Activated CD8-positive, alpha-beta memory T cell treated with anti-CD3 and anti-CD28 coated beads, Interleukin-2, amount 10 ng/mL, durations not matched to agents 7 days and 5 days (primary cell): ENCODE data around the gene DNAJC28. TPM values are rescaled to one million over a fixed set of nuclear protein-coding genes. Genes with fewer than 3 reads are reported as not detected.

ENCODE experiments used
- ATAC-seq: fragments of 150-1000 bp; cut with Tn5 transposase; one replicate; pipeline ENCODE4 v1.10.0; 2021; ENCODE audit warnings: moderate library complexity
- CTCF ChIA-PET: fragments of 350-600 bp; sonication (Branson Sonifier 250); formaldehyde crosslinking; loops from one replicate; lab custom pipeline; 2021; ENCODE audit warnings: antibody characterized with exemption; lab: Charles Lee
- DNase-seq: peaks from one replicate; pipeline ENCODE4 v3.0.0-alpha.2; 2020
- H3K27ac Mint-ChIP-seq: one replicate; pipeline ENCODE4 v1.8.0; 2021; ENCODE audit warnings: mild to moderate bottlenecking, mixed read lengths
- H3K27me3 Mint-ChIP-seq: one replicate; pipeline ENCODE4 v1.8.0; 2021; ENCODE audit warnings: mixed read lengths
- H3K36me3 Mint-ChIP-seq: one replicate; pipeline ENCODE4 v1.8.0; 2021; ENCODE audit warnings: mild to moderate bottlenecking, mixed read lengths
- H3K4me1 Mint-ChIP-seq: one replicate; pipeline ENCODE4 v1.8.0; 2021; ENCODE audit warnings: mixed read lengths
- H3K4me3 Mint-ChIP-seq: one replicate; pipeline ENCODE4 v1.8.0; 2021; ENCODE audit warnings: mild to moderate bottlenecking, moderate library complexity, mixed read lengths
- H3K9me3 Mint-ChIP-seq: one replicate; pipeline ENCODE4 v1.8.0; 2022; ENCODE audit warnings: low read depth, mixed read lengths
- total RNA-seq, 2 experiments: library from RNA; stranded (reverse); gene quantifications; one replicate each; pipeline ENCODE4 v1.2.3, GENCODE V29; 2021

DNAJC28 gene
- under 1 TPM; 0.53 to 0.75 TPM for total RNA-seq

- ATAC-seq (peak; percentile 99), DNase-seq (peak; percentile 96)
- Mint-ChIP-seq H3K4me3 (peak within 1 kb of the TSS; percentile 82), H3K9me3 (no peaks in the 10 kb centered on the region), H3K27me3 (peaks cover 12% of the 10 kb centered on the region), H3K27ac (peak within 1 kb of the TSS; percentile 78), H3K4me1 (peaks cover 10% of the 10 kb centered on the region), H3K36me3 (no peaks in the 10 kb centered on the region)
- CTCF ChIA-PET = interaction anchor here (0.9 to 3.6 kb wide), 7 partner anchors 12 to 292 kb away, joined by 3 to 27 read pairs (median 4); partner anchors contain the start of genes DONSON, GART and TMEM50B
Observed at GRCh38 chr21:33491373-33492102, at the start of gene DNAJC28. Gene DNAJC28, minus strand, starts transcription at chr21:33491716. Its CDS starts 2,323 bp downstream, at chr21:33489393.

GRCh38 chr21:33541105-33541711 lies 49.7 kb upstream of the DNAJC28 start:
- Mint-ChIP-seq H3K4me1 (peaks cover 36% of the 10 kb centered on the region), H3K4me3 (peak overlapping the region; percentile 91), H3K36me3 (peaks cover 53% of the 10 kb centered on the region), H3K9me3 (no peaks in the 10 kb centered on the region), H3K27ac (peak overlapping the region; percentile 100), H3K27me3 (no peaks in the 10 kb centered on the region)
- ATAC-seq (no peak), DNase-seq (peak; percentile 54)
- CTCF ChIA-PET = interaction anchor here (1.0 to 2.9 kb wide), 4 partner anchors 47 to 65 kb away, joined by 3 to 9 read pairs (median 5); partner anchors contain the start of genes DNAJC28 and DONSON

- peak overlapping the region; percentile 100 for H3K27ac Mint-ChIP-seq
- peak overlapping the region; percentile 91 for H3K4me3 Mint-ChIP-seq
- peaks cover 51% of the 10 kb centered on the region for H3K36me3 Mint-ChIP-seq
- no peak for ATAC-seq
- no peaks in the 10 kb centered on the region for H3K27me3 Mint-ChIP-seq
- H3K9me3 Mint-ChIP-seq = no peaks in the 10 kb centered on the region
- H3K4me1 Mint-ChIP-seq = peaks cover 31% of the 10 kb centered on the region
- DNase-seq = no peak
- CTCF ChIA-PET = interaction anchor here (1.0 to 2.9 kb wide), 3 partner anchors 48 to 65 kb away, joined by 3 to 9 read pairs (median 7); partner anchors contain the start of gene DONSON
Observed at GRCh38 chr21:33540711-33541104, 49.2 kb upstream of the DNAJC28 start.

GRCh38 chr21:33539616-33540015 lies 48.1 kb upstream of the DNAJC28 start:
- peaks cover 58% of the 10 kb centered on the region for H3K36me3 Mint-ChIP-seq
- H3K9me3 Mint-ChIP-seq = no peaks in the 10 kb centered on the region
- H3K4me3 Mint-ChIP-seq = no peak overlapping the region
- CTCF ChIA-PET = no interaction called here
- no peak overlapping the region for H3K27ac Mint-ChIP-seq
- no peak for DNase-seq
- ATAC-seq = no peak
- H3K4me1 Mint-ChIP-seq = peaks cover 25% of the 10 kb centered on the region
- H3K27me3 Mint-ChIP-seq = no peaks in the 10 kb centered on the region

GRCh38 chr21:33537212-33537611 lies 45.7 kb upstream of the DNAJC28 start:
- Mint-ChIP-seq H3K36me3 (peaks cover 64% of the 10 kb centered on the region), H3K4me1 (peaks cover 28% of the 10 kb centered on the region), H3K9me3 (no peaks in the 10 kb centered on the region), H3K27ac (no peak overlapping the region), H3K4me3 (no peak overlapping the region), H3K27me3 (no peaks in the 10 kb centered on the region)
- CTCF ChIA-PET = interaction anchor here (1.0 to 1.3 kb wide), 2 partner anchors 17 to 69 kb away, joined by 3 to 4 read pairs; no protein-coding TSS in a partner anchor
- ATAC-seq (no peak), DNase-seq (no peak)

- H3K36me3 Mint-ChIP-seq = peaks cover 67% of the 10 kb centered on the region
- H3K9me3 Mint-ChIP-seq = no peaks in the 10 kb centered on the region
- no peak overlapping the region for H3K27ac Mint-ChIP-seq
- CTCF ChIA-PET = no interaction called here
- DNase-seq (no peak), ATAC-seq (no peak)
- H3K4me1 Mint-ChIP-seq = peaks cover 8% of the 10 kb centered on the region
- no peak overlapping the region for H3K4me3 Mint-ChIP-seq
- no peaks in the 10 kb centered on the region for H3K27me3 Mint-ChIP-seq
Observed at GRCh38 chr21:33531007-33531406, 39.5 kb upstream of the DNAJC28 start.

- CTCF ChIA-PET = no interaction called here
- H3K4me3 Mint-ChIP-seq = no peak overlapping the region
- DNase-seq (no peak), ATAC-seq (no peak)
- no peak overlapping the region for H3K27ac Mint-ChIP-seq
- H3K4me1 Mint-ChIP-seq = no peaks in the 10 kb centered on the region
- peaks cover 41% of the 10 kb centered on the region for H3K36me3 Mint-ChIP-seq
- H3K9me3 Mint-ChIP-seq = no peaks in the 10 kb centered on the region
- H3K27me3 Mint-ChIP-seq = no peaks in the 10 kb centered on the region
Observed at GRCh38 chr21:33522953-33523349, 31.4 kb upstream of the DNAJC28 start.

- DNase-seq (no peak), ATAC-seq (no peak)
- Mint-ChIP-seq H3K27me3 (no peaks in the 10 kb centered on the region), H3K36me3 (peaks cover 39% of the 10 kb centered on the region), H3K9me3 (no peaks in the 10 kb centered on the region), H3K27ac (peak overlapping the region; percentile 9), H3K4me1 (no peaks in the 10 kb centered on the region), H3K4me3 (no peak overlapping the region)
- CTCF ChIA-PET = no interaction called here
Observed at GRCh38 chr21:33522297-33522952, 30.9 kb upstream of the DNAJC28 start.

GRCh38 chr21:33518899-33519298 lies 27.4 kb upstream of the DNAJC28 start:
- H3K4me3 Mint-ChIP-seq = no peak overlapping the region
- DNase-seq (no peak), ATAC-seq (no peak)
- peaks cover 47% of the 10 kb centered on the region for H3K36me3 Mint-ChIP-seq
- no peaks in the 10 kb centered on the region for H3K9me3 Mint-ChIP-seq
- H3K4me1 Mint-ChIP-seq = peaks cover 14% of the 10 kb centered on the region
- CTCF ChIA-PET = interaction anchor here (0.7 to 5.4 kb wide), 4 partner anchors 15 to 87 kb away, joined by 3 to 16 read pairs (median 4); no protein-coding TSS in a partner anchor
- no peaks in the 10 kb centered on the region for H3K27me3 Mint-ChIP-seq
- no peak overlapping the region for H3K27ac Mint-ChIP-seq

- no peak for ATAC-seq
- H3K27me3 Mint-ChIP-seq = no peaks in the 10 kb centered on the region
- H3K27ac Mint-ChIP-seq = peak overlapping the region; percentile 75
- peaks cover 51% of the 10 kb centered on the region for H3K36me3 Mint-ChIP-seq
- peaks cover 15% of the 10 kb centered on the region for H3K4me1 Mint-ChIP-seq
- DNase-seq = no peak
- no peak overlapping the region for H3K4me3 Mint-ChIP-seq
- H3K9me3 Mint-ChIP-seq = no peaks in the 10 kb centered on the region
- CTCF ChIA-PET = no interaction called here
Observed at GRCh38 chr21:33514229-33514628, 22.7 kb upstream of the DNAJC28 start.

GRCh38 chr21:33512481-33512880 lies 21.0 kb upstream of the DNAJC28 start:
- no peaks in the 10 kb centered on the region for H3K9me3 Mint-ChIP-seq
- no peaks in the 10 kb centered on the region for H3K27me3 Mint-ChIP-seq
- DNase-seq (no peak), ATAC-seq (no peak)
- H3K4me3 Mint-ChIP-seq = no peak overlapping the region
- no peak overlapping the region for H3K27ac Mint-ChIP-seq
- peaks cover 15% of the 10 kb centered on the region for H3K4me1 Mint-ChIP-seq
- H3K36me3 Mint-ChIP-seq = peaks cover 52% of the 10 kb centered on the region
- CTCF ChIA-PET = no interaction called here

- no peak overlapping the region for H3K27ac Mint-ChIP-seq
- H3K9me3 Mint-ChIP-seq = no peaks in the 10 kb centered on the region
- H3K36me3 Mint-ChIP-seq = peaks cover 51% of the 10 kb centered on the region
- H3K27me3 Mint-ChIP-seq = no peaks in the 10 kb centered on the region
- ATAC-seq = no peak
- no peak for DNase-seq
- CTCF ChIA-PET = no interaction called here
- H3K4me3 Mint-ChIP-seq = no peak overlapping the region
- peaks cover 15% of the 10 kb centered on the region for H3K4me1 Mint-ChIP-seq
Observed at GRCh38 chr21:33511639-33512038, 20.1 kb upstream of the DNAJC28 start.

- no peak overlapping the region for H3K27ac Mint-ChIP-seq
- peaks cover 49% of the 10 kb centered on the region for H3K36me3 Mint-ChIP-seq
- H3K4me3 Mint-ChIP-seq = no peak overlapping the region
- CTCF ChIA-PET = no interaction called here
- no peaks in the 10 kb centered on the region for H3K9me3 Mint-ChIP-seq
- peaks cover 15% of the 10 kb centered on the region for H3K4me1 Mint-ChIP-seq
- DNase-seq (no peak), ATAC-seq (no peak)
- no peaks in the 10 kb centered on the region for H3K27me3 Mint-ChIP-seq
Observed at GRCh38 chr21:33510826-33511225, 19.3 kb upstream of the DNAJC28 start.
